ENCODE data around the gene NTNG1. TPM values are rescaled to one million over a fixed set of nuclear protein-coding genes. Genes with fewer than 3 reads are reported as not detected.
"Not testable (repeated sequence)": the region's sequence is repeated elsewhere in the genome, so short reads cannot be mapped to it uniquely, and the experiment has no call there.

Gene NTNG1
- total RNA-seq, 2 donors from 2014 or later: not detected

- Mint-ChIP-seq H3K27ac (no peak overlapping the region), H3K27me3 (no peaks in the 10 kb centered on the region), H3K36me3 (ENCODE audit: low read depth) (no peaks in the 10 kb centered on the region), H3K4me1 (no peaks in the 10 kb centered on the region), H3K4me3 (no peak overlapping the region)
- H3K9me3 ChIP-seq (ENCODE audit: control insufficient read depth, low read length, poor library complexity, severe bottlenecking): no peaks in the 10 kb centered on the region
- ATAC-seq (no peak), DNase-seq (no peak)
Observed at GRCh38 chr1:107232426-107232825, 91.6 kb downstream of the NTNG1 start.

- not testable (repeated sequence) for DNase-seq, H3K4me3 Mint-ChIP-seq, H3K4me1 Mint-ChIP-seq
Observed at GRCh38 chr1:107236760-107237159, 95.9 kb downstream of the NTNG1 start.

DNA sequence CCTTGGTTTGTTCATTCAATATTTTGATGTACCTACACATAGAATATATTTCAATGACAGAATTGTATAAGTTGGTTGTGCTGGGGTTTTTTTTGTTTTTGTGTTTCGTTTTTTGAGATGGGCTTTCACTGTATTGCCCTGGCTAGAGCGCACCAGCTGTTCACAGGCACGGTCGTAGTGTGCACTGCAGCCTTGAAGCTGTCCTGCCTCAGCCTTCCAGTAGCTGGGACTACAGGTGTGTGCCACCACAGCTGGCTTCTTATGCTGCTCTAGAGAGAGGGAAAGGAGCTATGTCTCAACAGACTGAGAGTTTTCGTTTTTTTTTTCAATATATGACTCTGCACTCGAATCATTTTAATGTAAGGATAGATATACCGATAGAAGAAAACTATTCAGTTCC lies 102.6 kb downstream of the NTNG1 start:
- DNase-seq (no peak), ATAC-seq (no peak)
- Mint-ChIP-seq H3K36me3 (ENCODE audit: low read depth) (no peaks in the 10 kb centered on the region), H3K27ac (no peak overlapping the region), H3K27me3 (no peaks in the 10 kb centered on the region), H3K4me1 (no peaks in the 10 kb centered on the region), H3K4me3 (no peak overlapping the region)
- H3K9me3 ChIP-seq (ENCODE audit: control insufficient read depth, low read length, poor library complexity, severe bottlenecking): no peaks in the 10 kb centered on the region

More at GRCh38 chr1:107236760-107237159, 95.9 kb downstream of the NTNG1 start:
- not testable (repeated sequence) for H3K36me3 Mint-ChIP-seq (ENCODE audit: low read depth); H3K27ac Mint-ChIP-seq; ATAC-seq; H3K27me3 Mint-ChIP-seq; H3K9me3 ChIP-seq (ENCODE audit: control insufficient read depth, low read length, poor library complexity, severe bottlenecking)

- no peak for ATAC-seq
- no peaks in the 10 kb centered on the region for H3K9me3 ChIP-seq (ENCODE audit: control insufficient read depth, low read length, poor library complexity, severe bottlenecking)
- no peaks in the 10 kb centered on the region for H3K4me1 Mint-ChIP-seq
- DNase-seq: no peak
- no peaks in the 10 kb centered on the region for H3K36me3 Mint-ChIP-seq (ENCODE audit: low read depth)
- H3K4me3 Mint-ChIP-seq: no peak overlapping the region
- no peak overlapping the region for H3K27ac Mint-ChIP-seq
- no peaks in the 10 kb centered on the region for H3K27me3 Mint-ChIP-seq
Observed at GRCh38 chr1:107244709-107245500, 104.1 kb downstream of the NTNG1 start.

- H3K4me1 Mint-ChIP-seq: no peaks in the 10 kb centered on the region
- no peaks in the 10 kb centered on the region for H3K27me3 Mint-ChIP-seq
- H3K9me3 ChIP-seq (ENCODE audit: control insufficient read depth, low read length, poor library complexity, severe bottlenecking): no peaks in the 10 kb centered on the region
- no peak overlapping the region for H3K27ac Mint-ChIP-seq
- no peak overlapping the region for H3K4me3 Mint-ChIP-seq
- no peak for DNase-seq
- no peak for ATAC-seq
- H3K36me3 Mint-ChIP-seq (ENCODE audit: low read depth): no peaks in the 10 kb centered on the region
Observed at GRCh38 chr1:107246775-107247345, 106.0 kb downstream of the NTNG1 start.

DNA sequence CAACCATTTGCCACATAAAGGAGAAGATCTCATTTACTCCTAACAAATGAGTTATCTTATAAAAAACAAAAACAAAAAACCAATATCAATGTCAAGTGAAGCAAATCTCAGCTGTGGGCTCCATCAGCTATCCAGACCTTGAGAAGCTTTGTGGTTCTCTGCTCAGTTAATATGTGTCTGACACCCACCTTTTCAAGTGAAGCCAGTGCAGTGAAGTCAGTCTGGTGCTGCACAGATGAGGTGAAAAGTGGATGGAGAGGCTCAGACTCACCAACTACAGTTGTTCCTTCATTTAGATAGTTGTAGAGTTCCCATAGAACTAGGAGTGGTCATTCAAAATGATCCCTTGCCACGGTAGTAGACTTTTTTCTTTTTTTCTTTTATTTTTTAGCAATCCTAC lies 106.8 kb downstream of the NTNG1 start:
- Mint-ChIP-seq H3K4me1 (no peaks in the 10 kb centered on the region), H3K36me3 (ENCODE audit: low read depth) (no peaks in the 10 kb centered on the region), H3K27ac (no peak overlapping the region), H3K27me3 (no peaks in the 10 kb centered on the region), H3K4me3 (no peak overlapping the region)
- DNase-seq (no peak), ATAC-seq (no peak)
- no peaks in the 10 kb centered on the region for H3K9me3 ChIP-seq (ENCODE audit: control insufficient read depth, low read length, poor library complexity, severe bottlenecking)

DNA sequence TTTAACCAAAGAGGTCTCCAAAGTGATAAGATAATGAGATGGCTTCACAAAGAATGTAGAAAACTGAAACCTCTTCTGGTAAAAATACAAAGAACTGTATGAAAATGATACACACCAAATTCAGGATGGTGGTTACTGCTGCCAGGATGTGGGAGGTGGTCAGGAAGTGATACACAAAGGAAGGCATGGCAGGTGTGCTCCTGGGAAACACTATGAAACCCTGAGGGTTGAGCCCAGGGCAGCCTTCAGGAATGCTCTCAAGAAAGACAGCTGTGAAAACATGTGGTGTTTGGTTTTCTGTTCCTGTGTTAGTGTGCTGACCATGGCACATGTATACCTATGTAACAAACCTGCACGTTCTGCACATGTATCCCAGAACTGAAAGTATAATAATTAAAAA lies 109.3 kb downstream of the NTNG1 start:
- ATAC-seq (no peak), DNase-seq (no peak)
- peaks cover 5% of the 10 kb centered on the region for H3K27me3 Mint-ChIP-seq
- no peak overlapping the region for H3K27ac Mint-ChIP-seq
- H3K4me3 Mint-ChIP-seq: no peak overlapping the region
- no peaks in the 10 kb centered on the region for H3K9me3 ChIP-seq (ENCODE audit: control insufficient read depth, low read length, poor library complexity, severe bottlenecking)
- no peaks in the 10 kb centered on the region for H3K4me1 Mint-ChIP-seq
- H3K36me3 Mint-ChIP-seq (ENCODE audit: low read depth): no peaks in the 10 kb centered on the region

- H3K9me3 ChIP-seq (ENCODE audit: control insufficient read depth, low read length, poor library complexity, severe bottlenecking): no peaks in the 10 kb centered on the region
- H3K27me3 Mint-ChIP-seq: peaks cover 6% of the 10 kb centered on the region
- no peaks in the 10 kb centered on the region for H3K4me1 Mint-ChIP-seq
- H3K27ac Mint-ChIP-seq: no peak overlapping the region
- ATAC-seq (no peak), DNase-seq (no peak)
- no peak overlapping the region for H3K4me3 Mint-ChIP-seq
- no peaks in the 10 kb centered on the region for H3K36me3 Mint-ChIP-seq (ENCODE audit: low read depth)
Observed at GRCh38 chr1:107251083-107251482, 110.2 kb downstream of the NTNG1 start.

- H3K4me3 Mint-ChIP-seq: no peak overlapping the region
- H3K27me3 Mint-ChIP-seq: peaks cover 11% of the 10 kb centered on the region
- no peaks in the 10 kb centered on the region for H3K36me3 Mint-ChIP-seq (ENCODE audit: low read depth)
- no peaks in the 10 kb centered on the region for H3K4me1 Mint-ChIP-seq
- no peak overlapping the region for H3K27ac Mint-ChIP-seq
- DNase-seq (no peak), ATAC-seq (no peak)
- H3K9me3 ChIP-seq (ENCODE audit: control insufficient read depth, low read length, poor library complexity, severe bottlenecking): no peaks in the 10 kb centered on the region
Observed at GRCh38 chr1:107251839-107252238, 111.0 kb downstream of the NTNG1 start.

DNA sequence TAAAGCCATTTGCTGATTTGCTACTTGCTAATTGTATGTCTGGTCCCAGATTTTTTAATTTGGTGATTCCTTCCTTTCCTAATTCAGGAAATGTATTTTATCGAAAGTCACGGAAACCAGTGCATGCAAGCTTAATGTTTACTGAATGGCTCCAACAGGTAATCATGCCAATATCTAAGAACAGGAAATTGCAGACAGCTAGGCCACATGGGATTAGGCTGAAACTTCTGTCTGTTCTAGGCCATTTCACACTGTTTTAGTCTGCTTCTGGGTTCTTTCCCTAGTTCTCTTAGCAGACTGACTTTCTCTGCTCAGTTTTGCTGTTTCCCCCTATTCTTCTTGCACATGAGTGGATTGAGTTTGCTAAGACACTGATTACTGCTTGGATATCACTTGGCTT lies 111.4 kb downstream of the NTNG1 start:
- Mint-ChIP-seq H3K36me3 (ENCODE audit: low read depth) (no peaks in the 10 kb centered on the region), H3K27ac (no peak overlapping the region), H3K4me3 (no peak overlapping the region), H3K27me3 (peaks cover 11% of the 10 kb centered on the region), H3K4me1 (no peaks in the 10 kb centered on the region)
- ATAC-seq (no peak), DNase-seq (no peak)
- H3K9me3 ChIP-seq (ENCODE audit: control insufficient read depth, low read length, poor library complexity, severe bottlenecking): no peaks in the 10 kb centered on the region

DNA sequence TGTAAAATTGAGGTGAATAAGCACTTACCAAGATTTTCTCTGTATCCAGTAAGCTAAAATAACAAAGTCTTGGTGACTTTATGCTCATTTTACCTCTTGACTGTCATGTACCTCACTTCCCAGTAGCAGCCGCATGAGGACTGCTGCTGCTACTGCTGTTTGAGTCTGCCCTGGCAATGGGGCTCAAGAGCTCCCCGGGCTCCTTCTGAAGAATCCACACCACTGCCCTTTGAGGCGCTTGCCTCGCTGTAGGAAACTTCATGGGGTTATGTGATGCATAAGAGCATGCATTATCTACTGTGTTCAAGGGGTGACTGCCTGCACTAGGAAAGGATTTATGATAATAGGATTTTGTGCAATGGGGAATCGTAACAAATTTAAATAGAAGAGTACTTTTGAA lies 113.5 kb downstream of the NTNG1 start:
- H3K27ac Mint-ChIP-seq: no peak overlapping the region
- H3K4me3 Mint-ChIP-seq: no peak overlapping the region
- no peaks in the 10 kb centered on the region for H3K4me1 Mint-ChIP-seq
- H3K9me3 ChIP-seq (ENCODE audit: control insufficient read depth, low read length, poor library complexity, severe bottlenecking): no peaks in the 10 kb centered on the region
- ATAC-seq (no peak), DNase-seq (no peak)
- H3K36me3 Mint-ChIP-seq (ENCODE audit: low read depth): no peaks in the 10 kb centered on the region
- peaks cover 11% of the 10 kb centered on the region for H3K27me3 Mint-ChIP-seq

DNA sequence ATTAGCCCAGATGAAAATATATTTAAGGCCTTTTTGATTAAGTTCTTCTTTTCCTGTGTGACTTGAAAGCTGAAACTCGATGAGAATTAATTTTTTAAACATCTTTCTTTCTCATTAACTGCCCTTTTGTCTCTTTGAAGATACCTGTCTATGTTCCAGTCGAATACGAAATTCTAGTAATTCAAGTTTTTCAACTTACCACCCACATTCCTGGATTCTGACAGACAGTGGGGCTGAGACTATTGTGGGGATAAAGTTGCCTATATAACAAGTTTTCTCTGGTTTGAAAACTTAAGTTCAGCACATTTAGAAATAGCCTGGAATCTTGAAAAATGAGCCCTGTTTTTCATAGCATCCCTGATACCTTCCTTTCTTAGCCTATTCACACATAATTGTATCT lies 114.6 kb downstream of the NTNG1 start:
- no peaks in the 10 kb centered on the region for H3K36me3 Mint-ChIP-seq (ENCODE audit: low read depth)
- H3K27me3 Mint-ChIP-seq: peaks cover 11% of the 10 kb centered on the region
- H3K27ac Mint-ChIP-seq: no peak overlapping the region
- DNase-seq (no peak), ATAC-seq (no peak)
- H3K4me1 Mint-ChIP-seq: no peaks in the 10 kb centered on the region
- H3K9me3 ChIP-seq (ENCODE audit: control insufficient read depth, low read length, poor library complexity, severe bottlenecking): no peaks in the 10 kb centered on the region
- H3K4me3 Mint-ChIP-seq: no peak overlapping the region

DNA sequence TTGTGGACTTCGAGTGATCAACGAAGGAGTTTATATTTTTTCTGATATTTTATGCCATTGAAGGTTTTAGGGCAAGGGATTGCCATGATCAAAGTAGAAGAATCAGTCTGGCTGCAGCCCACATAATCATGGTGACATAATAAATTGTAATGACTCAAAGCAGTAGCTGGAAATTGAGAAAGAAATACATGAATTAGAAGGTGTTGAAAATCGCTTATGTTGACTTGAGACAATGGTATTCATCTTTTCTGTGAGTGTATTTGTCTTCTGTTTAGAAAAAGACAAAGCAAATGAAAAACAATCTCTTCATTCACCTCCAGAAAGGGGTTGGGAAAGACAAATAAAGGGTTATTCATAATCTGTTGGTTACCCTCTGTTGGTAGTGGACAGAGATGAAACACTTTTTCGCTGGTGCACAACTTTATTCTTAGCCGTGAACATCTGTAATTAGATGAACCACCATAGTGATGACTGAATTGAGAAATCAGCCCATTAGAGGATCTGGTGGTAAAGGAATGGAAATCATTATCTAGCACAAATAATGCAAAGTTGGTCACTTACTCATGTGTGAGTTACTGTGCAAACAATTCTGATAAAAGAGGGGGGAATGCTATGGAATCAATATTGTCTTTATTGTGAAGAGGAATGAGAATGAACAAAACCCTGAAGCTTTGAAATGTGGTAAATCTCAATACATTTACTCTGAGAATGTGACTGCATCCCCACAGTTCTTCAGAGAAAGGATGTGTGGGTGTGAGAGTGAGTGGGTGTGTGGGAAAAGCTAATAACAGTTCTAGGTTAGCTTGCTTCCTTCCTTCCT lies 121.8 kb downstream of the NTNG1 start:
- Mint-ChIP-seq H3K4me1 (no peaks in the 10 kb centered on the region), H3K36me3 (ENCODE audit: low read depth) (no peaks in the 10 kb centered on the region), H3K27ac (no peak overlapping the region), H3K27me3 (no peaks in the 10 kb centered on the region), H3K4me3 (no peak overlapping the region)
- DNase-seq (no peak), ATAC-seq (no peak)
- H3K9me3 ChIP-seq (ENCODE audit: control insufficient read depth, low read length, poor library complexity, severe bottlenecking): no peaks in the 10 kb centered on the region
